ENCODE measurements around the gene COL7A1.

Gene COL7A1

DNA sequence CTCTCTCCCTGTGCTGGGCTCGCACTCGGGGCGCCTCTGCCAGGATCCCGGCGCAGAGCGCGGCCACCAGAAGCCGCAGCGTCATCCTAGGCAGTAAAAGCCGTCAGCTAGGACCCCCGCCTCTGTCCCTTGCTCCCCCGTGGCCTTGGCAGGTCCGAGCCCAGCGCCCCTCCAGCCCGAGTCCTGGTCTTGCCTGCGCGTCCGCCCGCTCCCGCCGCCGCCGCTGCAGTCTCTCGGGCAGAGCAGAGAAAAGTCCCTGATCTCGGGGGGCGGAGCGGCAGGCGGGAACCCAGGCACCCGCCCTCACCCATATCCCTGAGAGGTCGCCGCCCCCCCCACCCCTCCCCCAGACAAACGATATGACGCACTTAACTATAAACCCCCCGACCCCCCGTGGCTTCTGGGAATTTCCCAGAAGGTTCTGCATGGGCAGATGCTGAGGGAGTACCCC lies at the start of gene COL7A1:
TSS of gene COL7A1 (minus strand) at position 255 of the 451 bp plus-strand sequence. CDS start at position 85, 170 bp downstream.
- no peak for DNase-seq

DNA sequence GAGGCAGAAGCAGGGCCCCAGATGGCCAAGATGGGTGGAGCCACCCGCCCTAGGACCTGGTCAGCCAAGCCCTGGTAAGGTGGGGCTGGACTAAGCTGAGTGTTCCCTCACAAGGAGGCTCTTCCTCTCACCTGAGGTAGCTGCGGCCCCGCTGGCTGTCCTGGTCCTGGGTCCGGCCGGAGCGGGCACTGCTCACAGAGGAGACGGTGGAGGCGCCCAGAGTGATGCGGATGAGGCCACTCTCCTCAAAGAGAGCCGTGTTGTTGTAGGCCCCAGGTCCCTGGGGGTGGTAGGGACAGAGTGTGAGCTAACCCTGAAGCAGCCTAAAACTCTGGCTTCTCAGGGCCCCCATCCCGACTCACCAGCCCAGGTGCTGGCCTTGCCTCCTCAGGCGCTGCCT lies 47.5 kb upstream of the COL7A1 start:
- no peak for DNase-seq

GRCh38 chr3:48641396-48641795 lies 46.3 kb upstream of the COL7A1 start:
- no peak for DNase-seq

DNA sequence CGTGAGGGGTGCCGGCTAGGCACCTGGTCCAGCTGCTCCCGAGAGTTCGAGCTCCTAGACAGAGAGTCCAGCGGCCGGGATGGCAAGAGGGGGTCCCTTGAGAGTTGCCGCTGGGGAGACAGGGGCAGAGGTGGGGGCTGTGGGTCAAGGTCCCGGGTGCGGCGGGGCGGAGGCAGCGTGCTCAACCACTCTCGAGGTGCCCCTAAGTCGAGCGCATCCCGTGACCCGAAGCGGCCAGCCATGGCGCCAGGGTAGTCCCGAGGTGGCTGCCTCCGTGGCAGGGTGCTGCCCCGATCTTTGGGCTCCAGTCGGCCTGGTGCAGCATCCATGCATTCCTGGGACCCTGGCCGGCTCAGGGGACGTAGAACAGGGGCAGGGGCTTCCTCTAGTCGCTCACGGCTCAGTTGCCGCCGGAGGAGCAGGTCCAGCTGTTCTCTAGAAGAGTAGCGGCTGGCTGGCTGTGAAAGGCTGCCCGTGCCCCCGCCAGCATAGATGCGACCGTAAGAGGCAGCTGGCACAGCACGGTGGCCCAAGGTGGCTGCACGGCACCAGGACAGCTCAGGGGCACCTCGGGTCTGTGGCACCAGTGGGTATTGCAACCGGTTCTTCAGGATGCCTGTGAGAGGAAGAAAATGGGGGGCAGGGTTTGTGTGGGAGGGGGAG lies 44.9 kb upstream of the COL7A1 start:
- no peak for DNase-seq

- no peak for DNase-seq
These were observed 42.2 kb upstream of the COL7A1 start for GRCh38 chr3:48637305-48637704.

DNA sequence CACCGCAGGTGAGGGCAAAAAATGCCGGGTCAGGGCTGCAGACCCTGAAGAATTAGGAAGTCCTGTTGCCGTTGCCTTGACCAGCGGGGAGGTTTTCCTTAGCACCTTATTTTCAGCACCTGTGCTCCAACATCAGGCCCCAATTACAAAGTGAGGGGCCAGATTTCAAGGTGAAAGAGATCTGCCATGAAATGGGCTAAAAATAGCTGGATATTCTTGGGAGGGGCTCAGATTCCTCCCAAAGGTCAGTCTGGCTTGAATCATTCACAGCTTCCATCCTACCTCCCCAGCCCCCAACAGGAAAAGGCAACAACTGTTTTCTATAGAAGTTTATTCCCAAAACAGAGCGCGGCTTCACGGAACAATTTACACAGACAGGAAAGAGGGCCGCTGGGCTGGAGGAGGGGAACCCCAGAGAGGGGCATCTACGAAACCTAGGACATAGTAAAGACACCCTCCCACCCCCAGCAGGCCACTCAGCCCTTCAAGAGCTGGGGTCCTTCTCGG lies 41.1 kb upstream of the COL7A1 start:
- DNase-seq = no peak

GRCh38 chr3:48635222-48636021 lies 40.3 kb upstream of the COL7A1 start, which contains the start of gene SLC26A6:
SLC26A6 (minus strand) TSS chr3:48635461; CDS start chr3:48635393, 68 bp downstream.
- DNase-seq = peak; percentile 98

- peak; percentile 66 for DNase-seq
These were observed 39.6 kb upstream of the COL7A1 start for GRCh38 chr3:48634661-48635221.

- no peak for DNase-seq
These were observed 38.6 kb upstream of the COL7A1 start for GRCh38 chr3:48633743-48634142.

GRCh38 chr3:48633256-48633655 lies 38.1 kb upstream of the COL7A1 start:
- no peak for DNase-seq

- no peak for DNase-seq
These were observed 36.7 kb upstream of the COL7A1 start for GRCh38 chr3:48631516-48632448.

DNA sequence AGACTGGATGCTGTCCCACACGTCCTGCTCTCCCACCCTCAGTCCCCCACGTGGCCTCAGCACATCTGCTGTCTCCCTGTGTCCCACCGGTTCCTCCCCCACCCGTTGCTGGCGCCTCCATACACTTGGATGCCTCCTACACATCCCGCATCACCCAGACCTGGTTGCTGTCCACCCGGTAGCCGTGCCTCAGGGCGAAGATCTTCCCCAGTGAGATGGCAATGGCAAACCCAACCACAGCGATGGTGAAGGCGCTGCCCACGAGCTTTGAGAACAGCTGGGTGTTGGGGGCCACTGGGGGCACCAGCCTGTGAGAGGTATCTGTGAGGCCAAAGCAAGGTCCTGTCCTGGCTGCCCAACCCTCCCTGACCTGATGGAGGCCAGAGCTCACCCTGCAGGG lies 35.7 kb upstream of the COL7A1 start:
- DNase-seq = no peak

- no peak for DNase-seq
These were observed 35.3 kb upstream of the COL7A1 start for GRCh38 chr3:48630407-48630806.

DNA sequence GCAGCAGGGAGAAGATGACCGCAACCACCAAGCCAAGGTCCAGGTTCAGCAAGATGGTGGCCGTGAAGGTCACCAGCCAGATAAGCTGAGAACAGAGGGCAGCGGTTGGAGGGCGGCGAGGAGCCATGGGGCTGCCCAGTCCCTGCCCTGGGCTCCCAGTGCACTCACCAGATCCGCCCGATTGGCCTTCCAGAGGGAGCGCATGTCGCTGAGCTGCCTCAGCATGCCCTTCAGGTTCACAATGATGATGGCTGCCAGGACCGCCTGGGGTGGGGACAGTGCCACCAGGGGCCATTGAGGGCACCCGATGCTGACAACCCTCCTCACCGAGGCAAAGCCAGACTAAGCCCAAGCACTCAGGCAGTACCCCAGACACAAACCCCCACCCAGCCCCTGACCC lies 34.8 kb upstream of the COL7A1 start:
- DNase-seq = no peak

- DNase-seq = no peak
These were observed 33.3 kb upstream of the COL7A1 start for GRCh38 chr3:48628277-48629017.

- no peak for DNase-seq
These were observed 30.5 kb upstream of the COL7A1 start for GRCh38 chr3:48625600-48625999.

DNA sequence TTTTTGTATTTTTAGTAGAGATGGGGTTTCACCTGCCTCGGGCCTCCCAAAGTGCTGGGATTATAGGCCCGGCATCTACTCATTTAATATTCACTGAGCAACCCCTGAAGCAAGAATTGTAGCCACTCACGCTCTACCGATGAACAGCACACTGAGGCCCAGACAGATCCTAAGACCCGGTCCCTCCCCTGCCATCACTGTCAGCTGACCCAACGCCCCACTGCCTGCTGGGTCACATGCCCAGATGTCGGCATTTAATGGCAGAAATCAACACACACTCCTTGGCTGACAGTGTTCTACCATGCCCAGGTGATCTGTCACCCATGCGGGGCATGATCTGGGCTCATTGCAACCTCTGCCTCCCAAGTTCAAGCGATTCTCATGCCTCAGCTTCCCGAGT lies 29.6 kb upstream of the COL7A1 start:
- no peak for DNase-seq

DNA sequence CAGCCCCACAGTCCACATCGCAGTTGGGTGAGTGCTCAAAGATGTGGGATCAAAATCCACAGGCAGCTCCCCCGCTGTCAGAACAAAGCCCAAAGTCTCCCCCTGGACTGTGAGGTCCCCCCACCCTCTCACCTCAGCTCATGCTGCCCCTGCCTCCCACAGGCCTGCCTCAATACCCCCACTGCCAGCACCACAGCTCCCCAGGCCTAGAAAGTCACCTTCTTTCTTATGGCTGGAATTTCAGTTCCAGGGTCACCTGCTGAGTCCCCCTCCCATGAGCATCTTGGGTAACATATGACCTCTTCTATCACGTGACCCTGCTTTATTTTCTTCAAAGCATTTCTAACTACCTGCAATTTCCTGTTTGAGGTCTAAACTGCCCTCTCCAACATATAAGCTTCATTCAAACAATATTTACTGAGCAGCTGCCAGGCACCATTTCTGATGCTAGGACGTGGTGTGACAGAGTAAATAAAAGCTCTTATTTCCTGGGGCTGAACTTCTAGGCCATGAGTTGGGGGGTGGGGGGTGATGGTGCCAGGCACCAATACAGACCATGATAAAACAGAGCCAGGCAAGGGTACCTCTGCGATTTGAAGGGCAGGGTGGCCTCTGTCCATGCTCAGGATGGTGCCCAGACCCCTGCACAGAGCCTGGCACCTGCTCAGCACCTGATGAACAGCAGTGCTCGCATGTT lies 28.9 kb upstream of the COL7A1 start:
- DNase-seq = no peak

GRCh38 chr3:48621461-48621869 lies 26.3 kb upstream of the COL7A1 start, which contains the start of gene TMEM89:
TMEM89 (minus strand) TSS chr3:48621769; CDS start chr3:48621756, 13 bp downstream.
- no peak for DNase-seq

- no peak for DNase-seq
These were observed 24.7 kb upstream of the COL7A1 start for GRCh38 chr3:48619541-48620524.

Measured in activated CD4-positive, alpha-beta T cell treated with anti-CD3 and anti-CD28 coated beads, Interleukin-10, Interleukin-2, amounts not matched to agents 100 ng/mL and 50 ng/mL, durations not matched to agents 16 hours and 8 hours (primary cell).